ENCODE data around the gene TXNL4A.
A peak's percentile ranks its signal among the peaks of the same experiment; 100 is the strongest.

GRCh38 chr18:80034068-80034851, 45.9 kb upstream of the TXNL4A start, which contains the start of gene RBFA:
- TF ChIP-seq CTCF (IDR thresholded peaks at IDR 0.05; ENCODE audit: low read depth, low read length): no peak
- TF ChIP-seq MYC (IDR thresholded peaks at IDR 0.05; ENCODE audit: low read depth, low read length): peak; percentile 82

All from NB4 (cell line).